K562 (cell line): ENCODE results near the gene PAF1. TPM values are rescaled to one million over a fixed set of nuclear protein-coding genes. Genes with fewer than 3 reads are reported as not detected.

Experiments used
- ATAC-seq: fragments of 200-7000 bp; cut with Tn5 transposase; 3 replicates; pipeline ENCODE4 v1.9.1; 2020; ENCODE audit warnings: moderate library complexity
- BruUV-seq: library from RNA; stranded (reverse); fragments of 400-500 nt; replicated peaks from 2 replicates; lab custom pipeline; 2021; lab: Mats Ljungman, UMichigan
- CTCF ChIA-PET: fragments of 300-600 bp; formaldehyde crosslinking; extraction: SDS; loops from one replicate; lab custom pipeline; 2021; ENCODE audit warnings: low intra/inter-chr PET ratio; lab: Yijun Ruan, JAX
- POLR2A ChIA-PET: fragments of 300-600, 350-650 bp; sonication (Branson Sonifier 250); formaldehyde crosslinking; extraction: SDS; loops from one replicate; lab custom pipeline; 2021; ENCODE audit warnings: antibody characterized with exemption, inconsistent platforms; lab: Yijun Ruan, JAX
- DNase-seq, 4 experiments: peaks; one replicate each; pipeline versions ENCODE4 v3.0.0 to v3.0.0-alpha.2; 2011 to 2018; ENCODE audit warnings: low spot score in 3 of 4, mixed read lengths in 3 of 4; ENCODE audit errors: extremely low read depth in 1 of 4
- FAIRE-seq: peaks from 2 replicates; lab custom pipeline; 2011; peaks lifted over from hg19 to GRCh38; lab: Jason Lieb, UNC
- H2AFZ ChIP-seq: 2 replicates; pipeline ENCODE4 v1.6.0; 2011; ENCODE audit warnings: low read depth, low read length, control low read depth, inconsistent platforms
- H3K27ac ChIP-seq: fragments of 200-600 bp; 3 replicates; pipeline ENCODE4 v1.8.0; 2011; ENCODE audit warnings: low read depth, mild to moderate bottlenecking, control low read depth, inconsistent platforms, low read length, moderate library complexity, mixed read lengths; ENCODE audit errors: extremely low read depth
- H3K27me3 ChIP-seq, 2 experiments: fragments of 300-600 bp in 1 of 2; 2 replicates in 1 of 2; 3 replicates in 1 of 2; pipeline versions ENCODE4 v1.6.0 to v1.8.0; 2011; ENCODE audit warnings: inconsistent platforms in 2 of 2, low read length in 2 of 2, mild to moderate bottlenecking in 1 of 2, mixed read lengths in 1 of 2, moderate library complexity in 1 of 2; ENCODE audit not compliant: control insufficient read depth in 2 of 2, insufficient read depth in 2 of 2
- H3K36me3 ChIP-seq: fragments of 300-600 bp; 3 replicates; pipeline ENCODE4 v1.8.0; 2011; ENCODE audit warnings: mild to moderate bottlenecking, low read length, inconsistent platforms; ENCODE audit not compliant: control insufficient read depth, insufficient read depth
- H3K4me1 ChIP-seq, 2 experiments: fragments of 200-600 bp in 1 of 2; replicated peaks in 1 of 2; 2 replicates in 1 of 2; 3 replicates in 1 of 2; pipeline versions ENCODE4 v1.5.1 to v1.8.0; 2011; ENCODE audit warnings: inconsistent platforms in 2 of 2, low read length in 2 of 2, mild to moderate bottlenecking in 1 of 2, mixed read lengths in 1 of 2, moderate library complexity in 1 of 2; ENCODE audit not compliant: control insufficient read depth in 2 of 2, insufficient read depth in 2 of 2
- H3K4me2 ChIP-seq: 2 replicates; pipeline ENCODE4 v1.6.1; 2011; ENCODE audit warnings: low read length, control low read depth, inconsistent platforms, mixed read lengths; ENCODE audit not compliant: insufficient read depth
- H3K4me3 ChIP-seq: fragments of 200-600 bp; sonication (generic), shearing (Covaris generic); 2 replicates; pipeline ENCODE4 v1.5.1; 2016; ENCODE audit warnings: control low read depth, inconsistent platforms
- H3K79me2 ChIP-seq: fragments of 200-600 bp; 3 replicates; pipeline ENCODE4 v1.8.0; 2011; ENCODE audit warnings: low read length, inconsistent platforms; ENCODE audit not compliant: control insufficient read depth, insufficient read depth
- H3K9ac ChIP-seq, 2 experiments: 2 replicates each; pipeline versions ENCODE4 v1.6.0 to v1.6.1; 2011; ENCODE audit warnings: low read depth in 2 of 2, low read length in 2 of 2, control low read depth in 1 of 2, inconsistent platforms in 1 of 2, mild to moderate bottlenecking in 1 of 2, mixed read lengths in 1 of 2; ENCODE audit not compliant: insufficient read depth in 1 of 2
- H3K9me1 ChIP-seq: one replicate; pipeline ENCODE4 v1.6.0; 2011; ENCODE audit warnings: inconsistent platforms, mild to moderate bottlenecking, low read length, moderate library complexity; ENCODE audit not compliant: control insufficient read depth, insufficient read depth
- H3K9me3 ChIP-seq: replicated peaks from 2 replicates; pipeline ENCODE4 v1.5.1; 2011; ENCODE audit warnings: low read depth, low read length, inconsistent platforms; ENCODE audit not compliant: control insufficient read depth, insufficient read depth
- H4K20me1 ChIP-seq: replicated peaks from 2 replicates; pipeline ENCODE4 v1.6.1; 2011; ENCODE audit warnings: low read length, inconsistent platforms, mixed read lengths; ENCODE audit not compliant: control insufficient read depth, insufficient read depth
- CEBPB ChIP-seq: fragments of 450-650 bp; IDR thresholded peaks from 2 replicates; pipeline ENCODE4 v1.6.1; 2016; ENCODE audit warnings: missing genetic modification characterization, missing compliant biosample characterization
- COPS2 ChIP-seq: fragments of 450-650 bp; conservative IDR thresholded peaks from 2 replicates; pipeline ENCODE4 v1.6.1; 2016; ENCODE audit warnings: mild to moderate bottlenecking, moderate library complexity
- EGR1 ChIP-seq: fragments of 450-650 bp; conservative IDR thresholded peaks from 2 replicates; pipeline ENCODE4 v1.6.1; 2017; ENCODE audit warnings: mild to moderate bottlenecking
- HDAC3 ChIP-seq: fragments of 450-650 bp; IDR thresholded peaks from 2 replicates; pipeline ENCODE4 v1.6.1; 2018; ENCODE audit warnings: borderline replicate concordance, mild to moderate bottlenecking, moderate library complexity; ENCODE audit not compliant: partially characterized antibody
- KDM5B ChIP-seq: fragments of 200-600 bp; sonication (generic); IDR thresholded peaks from 2 replicates; pipeline ENCODE4 v1.6.1; 2012; ENCODE audit warnings: low read depth, mild to moderate bottlenecking, moderate library complexity, low read length, control low read depth, inconsistent platforms; ENCODE audit not compliant: insufficient replicate concordance
- LARP7 ChIP-seq: fragments of 450-650 bp; IDR thresholded peaks from 2 replicates; pipeline ENCODE4 v1.6.1; 2016
- LEF1 ChIP-seq: fragments of 450-650 bp; IDR thresholded peaks from 2 replicates; pipeline ENCODE4 v1.6.1; 2016; ENCODE audit warnings: mild to moderate bottlenecking
- MECOM ChIP-seq: fragments of 250-450 bp; sonication (Bioruptor Pico); IDR thresholded peaks from 2 replicates; pipeline ENCODE4 v1.8.0; 2022; ENCODE audit warnings: inconsistent platforms
- MYNN ChIP-seq, 2 experiments: sonication (generic); formaldehyde crosslinking in 1 of 2; IDR thresholded peaks; 2 replicates each; pipeline versions ENCODE4 v1.5.0 to v1.6.1; 2016 to 2020; ENCODE audit warnings: antibody characterized with exemption in 1 of 2, missing genetic modification reagents in 1 of 2
- NFE2 ChIP-seq: IDR thresholded peaks from 2 replicates; pipeline ENCODE4 v1.6.1; 2014; ENCODE audit warnings: antibody characterized with exemption, low read depth
- NR2C1 ChIP-seq, 2 experiments: fragments of 450-650 bp; IDR thresholded peaks; 2 replicates each; pipeline ENCODE4 v1.6.1; 2017; ENCODE audit warnings: mild to moderate bottlenecking in 2 of 2, antibody characterized with exemption in 1 of 2, inconsistent platforms in 1 of 2, missing compliant biosample characterization in 1 of 2, missing genetic modification characterization in 1 of 2
- PHF21A ChIP-seq: fragments of 450-650 bp; IDR thresholded peaks from 2 replicates; pipeline ENCODE4 v1.6.1; 2017; ENCODE audit warnings: low read depth, borderline replicate concordance
- POLR2A ChIP-seq: fragments of 450-650 bp; conservative IDR thresholded peaks from 2 replicates; pipeline ENCODE4 v1.6.1; 2016
- POLR2B ChIP-seq: fragments of 450-650 bp; IDR thresholded peaks from 2 replicates; pipeline ENCODE4 v1.6.1; 2018; ENCODE audit warnings: low read depth; ENCODE audit not compliant: partially characterized antibody
- PTTG1 ChIP-seq: fragments of 450-650 bp; IDR thresholded peaks from 2 replicates; pipeline ENCODE4 v1.6.1; 2016; ENCODE audit warnings: low read depth, mild to moderate bottlenecking, missing genetic modification characterization, missing compliant biosample characterization
- SMARCA5 ChIP-seq: fragments of 450-650 bp; IDR thresholded peaks from 2 replicates; pipeline ENCODE4 v1.6.1; 2016
- SUPT5H ChIP-seq: fragments of 450-650 bp; IDR thresholded peaks from 2 replicates; pipeline ENCODE4 v1.6.1; 2016
- TFAP4 ChIP-seq: sonication (generic); formaldehyde crosslinking; IDR thresholded peaks from 2 replicates; pipeline ENCODE4 v1.8.0; 2022; ENCODE audit warnings: missing genetic modification reagents, mild to moderate bottlenecking, moderate library complexity, borderline replicate concordance
- TSC22D4 ChIP-seq: fragments of 450-650 bp; IDR thresholded peaks from 2 replicates; pipeline ENCODE4 v1.6.1; 2016; ENCODE audit warnings: missing genetic modification characterization, missing biosample characterization, control low read depth
- ZBTB7A ChIP-seq: IDR thresholded peaks from 2 replicates; pipeline ENCODE4 v1.6.1; 2011; ENCODE audit warnings: low read depth, mild to moderate bottlenecking, low read length, moderate library complexity, borderline replicate concordance; ENCODE audit not compliant: control insufficient read depth
- ZNF232 ChIP-seq: sonication (generic); formaldehyde crosslinking; IDR thresholded peaks from 2 replicates; pipeline ENCODE4 v1.8.0; 2022; ENCODE audit warnings: mild to moderate bottlenecking, missing genetic modification reagents
- WGBS: fragments of 100-300 bp; shearing (Covaris generic); methylation state at CpG from one replicate; pipeline ENCODE4 v1.1.6; 2016; ENCODE audit warnings: low coverage, mixed read lengths; ENCODE audit not compliant: insufficient coverage; ENCODE audit errors: missing lambda C conversion rate; 5-methylcytosine and 5-hydroxymethylcytosine counted together
- in situ Hi-C: fragments of 300-500 bp; cut with MboI; formaldehyde crosslinking; loops from 4 replicates; pipeline ENCODE4 v1.15.0; 2018; ENCODE audit warnings: inconsistent platforms, mixed read lengths
- intact Hi-C: fragments of 100-400 bp; cut with micrococcal nuclease; formaldehyde crosslinking; loops from 2 replicates; pipeline ENCODE4 v1.14.2; 2022
- polyA plus RNA-seq, 8 experiments: library from polyadenylated mRNA; depleted of rRNA in 4 of 8; stranded (reverse) in 5 of 8; unstranded in 3 of 8; fragments of >200 nt; fragmentation: Nextera tagmentation in 2 of 8; fragmentation: Illumina TruSeq in 1 of 8; extraction: Ambion mirVana in 2 of 8; extraction: Trizol in 1 of 8; gene quantifications; 2 replicates each; pipeline versions ENCODE4 v1.2.1 to v1.2.3, GENCODE V29; 2011 to 2014; ENCODE audit warnings: inconsistent platforms in 1 of 8, missing spikeins in 1 of 8
- total RNA-seq, 7 experiments: library from RNA; depleted of rRNA in 6 of 7; stranded (reverse); fragments of >200 nt in 6 of 7; fragmentation: Illumina TruSeq in 2 of 7; extraction: Trizol in 2 of 7; gene quantifications; 2 replicates each; pipeline versions ENCODE4 v1.2.1 to v1.2.3, GENCODE V29; 2011 to 2021; ENCODE audit warnings: low replicate concordance in 1 of 7

Gene PAF1
- total and polyA plus RNA-seq, 9 of the 15 experiments (the other 6 are each of a cell fraction or from before 2014, with no cell fraction given) = 1.5 to 45.0 (median 33.8) TPM

- no peaks in the 10 kb centered on the region for H3K27me3 ChIP-seq
- in situ Hi-C loops = no loop called here
- no peaks in the 10 kb centered on the region for H3K79me2 ChIP-seq
- no peak overlapping the region for H2AFZ ChIP-seq
- peaks cover 3 to 17% of the 10 kb centered on the region in 2 experiments; a peak in 2 of 5 replicates for H3K4me1 ChIP-seq
- peaks cover 18% of the 10 kb centered on the region; the same call in 1 of the 3 replicates for H3K36me3 ChIP-seq
- H3K9me1 ChIP-seq = no peaks in the 10 kb centered on the region
- H3K9me3 ChIP-seq = no peaks in the 10 kb centered on the region
- 63% methylated on average over 7 of the region's 7 CpGs for WGBS
- H3K9ac ChIP-seq = no peak overlapping the region
- ChIA-PET POLR2A (interaction anchor here (0.8 to 9.1 kb wide), 2 partner anchors 8 to 34 kb away, joined by 3 to 141 read pairs; partner anchors contain the start of genes MED29 and RPS16), CTCF (no interaction called here)
- H4K20me1 ChIP-seq = no peaks in the 10 kb centered on the region
- no peak overlapping the region for H3K27ac ChIP-seq
- H3K4me2 ChIP-seq = no peak overlapping the region
- intact Hi-C loops = no loop called here
- no TSS peak for BruUV-seq
- ATAC-seq = no peak
- DNase-seq = no peak
- H3K4me3 ChIP-seq = no peak overlapping the region
- no peak for FAIRE-seq
- TF ChIP-seq TFAP4 (CRISPR knock-in tag) = no peak
- no peak for TF ChIP-seq COPS2
- TF ChIP-seq TSC22D4 (tag) = 0 out of 2 replicates have a peak, but pooled peaks have one; percentile 20
- TF ChIP-seq ZNF232 = no peak
- no peak for TF ChIP-seq HDAC3
- TF ChIP-seq LEF1 = no peak
- TF ChIP-seq MYNN (IDR thresholded peaks at IDR 0.05) = 0 out of 2 replicates have a peak, but pooled peaks have one; percentile 13
- TF ChIP-seq MYNN (CRISPR knock-in tag; IDR thresholded peaks at IDR 0.05) = no peak
- no peak for TF ChIP-seq NFE2
- 0 out of 2 replicates have a peak, but pooled peaks have one; percentile 4 for TF ChIP-seq EGR1
- TF ChIP-seq POLR2B = peak; percentile 51
- peak; percentile 63 for TF ChIP-seq SUPT5H
- TF ChIP-seq PHF21A = no peak
- no peak for TF ChIP-seq KDM5B
- no peak for TF ChIP-seq NR2C1 (IDR thresholded peaks at IDR 0.05)
- no peak for TF ChIP-seq NR2C1 (tag; IDR thresholded peaks at IDR 0.05)
- TF ChIP-seq LARP7 = no peak
- no peak for TF ChIP-seq SMARCA5
- TF ChIP-seq ZBTB7A = no peak
- TF ChIP-seq MECOM (CRISPR knock-in tag) = no peak
- no peak for TF ChIP-seq PTTG1 (tag)
- TF ChIP-seq CEBPB = no peak
- TF ChIP-seq POLR2A = 0 out of 2 replicates have a peak, but pooled peaks have one; percentile 25
- TF ChIP-seq, all 486 proteins: peak for 6
Measured at GRCh38 chr19:39425744-39426143, 34.8 kb upstream of the PAF1 start.
